ENCODE measurements around the gene CTNNA2.

Gene CTNNA2

GRCh38 chr2:80348078-80348477 is 835.2 kb downstream of the CTNNA2 start:
- DNase-seq, result no peak

- DNase-seq, result no peak
Observed at GRCh38 chr2:80348953-80349352, 836.1 kb downstream of the CTNNA2 start.

GRCh38 chr2:80351231-80351630 is 838.4 kb downstream of the CTNNA2 start:
- no peak for DNase-seq

GRCh38 chr2:80354858-80355257 is 842.0 kb downstream of the CTNNA2 start:
- DNase-seq, result no peak

GRCh38 chr2:80361904-80362303 is 849.1 kb downstream of the CTNNA2 start:
- no peak for DNase-seq

GRCh38 chr2:80363330-80363729 is 850.5 kb downstream of the CTNNA2 start:
- no peak for DNase-seq

- no peak for DNase-seq
Observed at GRCh38 chr2:80363791-80364349, 851.0 kb downstream of the CTNNA2 start.

GRCh38 chr2:80364524-80365212 is 851.8 kb downstream of the CTNNA2 start:
- no peak for DNase-seq

- no peak for DNase-seq
Observed at GRCh38 chr2:80365762-80366161, 852.9 kb downstream of the CTNNA2 start.

- DNase-seq, result no peak
Observed at GRCh38 chr2:80370375-80371009, 857.6 kb downstream of the CTNNA2 start.

- no peak for DNase-seq
Observed at GRCh38 chr2:80374105-80374504, 861.3 kb downstream of the CTNNA2 start.

- no peak for DNase-seq
Observed at GRCh38 chr2:80377071-80377470, 864.2 kb downstream of the CTNNA2 start.

- DNase-seq, result no peak
Observed at GRCh38 chr2:80380736-80381135, 867.9 kb downstream of the CTNNA2 start.

GRCh38 chr2:80381666-80382065 is 868.8 kb downstream of the CTNNA2 start:
- no peak for DNase-seq

- no peak for DNase-seq
Observed at GRCh38 chr2:80392441-80392840, 879.6 kb downstream of the CTNNA2 start.

- no peak for DNase-seq
Observed at GRCh38 chr2:80393991-80394390, 881.1 kb downstream of the CTNNA2 start.

GRCh38 chr2:80395251-80395650 is 882.4 kb downstream of the CTNNA2 start:
- no peak for DNase-seq

GRCh38 chr2:80396276-80396675 is 883.4 kb downstream of the CTNNA2 start:
- no peak for DNase-seq

GRCh38 chr2:80403081-80403480 is 890.2 kb downstream of the CTNNA2 start:
- no peak for DNase-seq

GRCh38 chr2:80407377-80407776 is 894.5 kb downstream of the CTNNA2 start:
- no peak for DNase-seq

- no peak for DNase-seq
Observed at GRCh38 chr2:80410346-80410745, 897.5 kb downstream of the CTNNA2 start.

GRCh38 chr2:80413136-80413535 is 900.3 kb downstream of the CTNNA2 start:
- no peak for DNase-seq

- DNase-seq, result no peak
Observed at GRCh38 chr2:80417737-80418136, 904.9 kb downstream of the CTNNA2 start.

GRCh38 chr2:80420530-80421208 is 907.8 kb downstream of the CTNNA2 start:
- no peak for DNase-seq
